T-helper 2 cell treated with Interferon-gamma antibody and Interleukin-4, amounts not matched to agents 5 μg/mL and 100 μg/mL, for 36 hours (primary cell): Measurements from ENCODE around the gene PRMT3.
"Not testable (repeated sequence)": the region's sequence is repeated elsewhere in the genome, so short reads cannot be mapped to it uniquely, and the experiment has no call there.

ENCODE experiments used
- DNase-seq: peaks from one replicate; pipeline ENCODE4 v3.0.0; 2021; ENCODE audit warnings: low spot score
- H3K27ac Mint-ChIP-seq: one replicate; pipeline ENCODE4 v1.8.0; 2021; ENCODE audit warnings: mild to moderate bottlenecking, mixed read lengths
- H3K27me3 Mint-ChIP-seq: one replicate; pipeline ENCODE4 v1.8.0; 2021; ENCODE audit warnings: low read depth, mixed read lengths
- H3K36me3 Mint-ChIP-seq: one replicate; pipeline ENCODE4 v1.8.0; 2021; ENCODE audit warnings: low read depth, mixed read lengths
- H3K4me1 Mint-ChIP-seq: one replicate; pipeline ENCODE4 v1.8.0; 2021; ENCODE audit warnings: low read depth, mixed read lengths
- H3K4me3 Mint-ChIP-seq: one replicate; pipeline ENCODE4 v1.8.0; 2022; ENCODE audit warnings: mild to moderate bottlenecking, moderate library complexity, mixed read lengths
- H3K9me3 Mint-ChIP-seq: one replicate; pipeline ENCODE4 v1.8.0; 2021; ENCODE audit warnings: mixed read lengths

The PRMT3 gene

DNA sequence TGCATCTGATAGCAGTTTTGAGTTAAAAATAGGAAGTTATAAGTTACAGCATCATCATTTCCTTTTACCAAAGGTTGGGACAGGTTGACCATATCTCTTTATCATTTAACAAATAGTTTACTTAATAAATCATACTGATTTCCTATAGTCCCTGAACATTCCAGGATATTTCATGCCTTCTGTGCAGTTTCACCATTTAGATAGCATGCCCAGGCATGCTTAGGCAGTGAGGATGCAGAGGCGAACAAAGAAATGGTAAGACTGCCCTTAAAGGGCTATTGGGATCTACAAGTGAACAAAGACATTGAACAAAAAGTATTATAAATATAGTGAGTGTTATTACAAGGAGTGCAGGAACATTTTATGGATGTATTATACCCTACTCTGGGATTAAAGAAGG, 96.4 kb downstream of the PRMT3 start:
- no peak overlapping the region for H3K4me3 Mint-ChIP-seq
- peaks cover 22% of the 10 kb centered on the region for H3K36me3 Mint-ChIP-seq
- H3K27me3 Mint-ChIP-seq = no peaks in the 10 kb centered on the region

DNA sequence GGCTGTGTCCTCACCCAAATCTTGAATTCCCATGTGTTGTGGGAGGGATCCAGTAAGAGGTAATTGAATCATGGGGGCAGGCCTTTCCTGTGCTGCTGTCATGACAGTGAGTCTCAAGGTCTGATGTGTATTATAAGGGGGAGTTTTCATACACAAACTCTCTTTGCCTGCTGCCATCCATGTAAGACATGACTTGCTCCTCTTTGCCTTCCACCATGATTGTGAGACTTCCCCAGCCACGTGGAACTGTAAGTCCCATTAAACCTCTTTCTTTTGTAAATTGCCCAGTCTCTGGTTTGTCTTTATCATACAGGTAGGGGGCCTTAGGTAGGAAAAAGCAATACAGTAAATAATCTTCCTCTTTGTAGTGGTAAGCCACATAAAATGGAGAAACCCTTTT, 96.9 kb downstream of the PRMT3 start:
- not testable (repeated sequence) for H3K4me1 Mint-ChIP-seq, H3K9me3 Mint-ChIP-seq, H3K27me3 Mint-ChIP-seq, DNase-seq, H3K4me3 Mint-ChIP-seq
- Mint-ChIP-seq H3K36me3 (peaks cover 22% of the 10 kb centered on the region), H3K27ac (peak overlapping the region; percentile 44)

More for the DNA sequence above, 96.4 kb downstream of the PRMT3 start:
- H3K27ac Mint-ChIP-seq = no peak overlapping the region
- no peaks in the 10 kb centered on the region for H3K9me3 Mint-ChIP-seq
- no peaks in the 10 kb centered on the region for H3K4me1 Mint-ChIP-seq
- no peak for DNase-seq

DNA sequence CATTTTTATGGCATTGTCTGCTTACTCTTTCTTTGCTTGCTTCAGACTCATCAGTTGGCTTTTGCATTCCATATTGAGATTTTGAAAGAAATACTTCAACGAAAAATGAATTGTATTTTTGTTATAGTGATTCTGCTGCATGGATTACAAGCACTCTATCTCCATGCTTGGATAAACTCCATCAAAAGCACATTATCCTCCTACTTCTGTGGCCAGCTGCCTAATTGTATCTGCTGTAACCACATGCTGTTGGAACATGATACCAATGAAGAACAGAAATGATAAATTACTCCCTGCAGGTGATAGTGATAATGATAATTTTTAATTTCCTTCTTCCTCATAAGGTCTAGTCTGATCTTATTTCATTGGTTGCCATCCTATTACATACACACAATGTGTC, 100.8 kb downstream of the PRMT3 start:
- H3K9me3 Mint-ChIP-seq = no peaks in the 10 kb centered on the region
- no peak overlapping the region for H3K4me3 Mint-ChIP-seq
- no peak for DNase-seq
- H3K36me3 Mint-ChIP-seq = peaks cover 12% of the 10 kb centered on the region
- H3K4me1 Mint-ChIP-seq = no peaks in the 10 kb centered on the region
- H3K27me3 Mint-ChIP-seq = no peaks in the 10 kb centered on the region
- no peak overlapping the region for H3K27ac Mint-ChIP-seq

GRCh38 chr11:20489948-20490347, 102.4 kb downstream of the PRMT3 start:
- DNase-seq = no peak
- H3K9me3 Mint-ChIP-seq = no peaks in the 10 kb centered on the region
- no peaks in the 10 kb centered on the region for H3K4me1 Mint-ChIP-seq
- H3K36me3 Mint-ChIP-seq = peaks cover 3% of the 10 kb centered on the region
- no peak overlapping the region for H3K4me3 Mint-ChIP-seq
- no peaks in the 10 kb centered on the region for H3K27me3 Mint-ChIP-seq
- no peak overlapping the region for H3K27ac Mint-ChIP-seq

DNA sequence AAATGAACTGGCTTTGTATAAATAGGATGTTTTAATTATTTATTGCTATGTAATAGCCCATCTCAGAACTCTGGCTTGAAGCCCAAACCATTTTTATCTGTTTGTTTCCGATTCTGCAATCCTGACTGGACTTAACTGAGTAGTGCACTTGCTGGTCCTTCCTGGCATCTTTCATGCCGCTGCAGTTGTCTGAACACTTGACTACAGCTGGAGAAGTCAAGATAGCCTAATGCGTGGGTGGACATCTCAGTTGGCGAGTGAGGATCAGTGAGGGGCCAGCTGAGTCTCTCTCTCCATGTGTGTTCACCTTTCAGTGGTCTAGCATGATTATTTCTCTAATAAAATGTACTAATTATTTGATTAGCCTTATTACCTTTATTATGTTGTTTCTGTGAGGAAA, 105.8 kb downstream of the PRMT3 start:
- H3K27ac Mint-ChIP-seq = no peak overlapping the region
- DNase-seq = no peak
- no peaks in the 10 kb centered on the region for H3K27me3 Mint-ChIP-seq
- H3K9me3 Mint-ChIP-seq = no peaks in the 10 kb centered on the region
- H3K4me3 Mint-ChIP-seq = no peak overlapping the region
- H3K4me1 Mint-ChIP-seq = no peaks in the 10 kb centered on the region
- H3K36me3 Mint-ChIP-seq = peaks cover 8% of the 10 kb centered on the region

- H3K36me3 Mint-ChIP-seq = peaks cover 6% of the 10 kb centered on the region
- peaks cover 6% of the 10 kb centered on the region for H3K4me1 Mint-ChIP-seq
- no peak for DNase-seq
- H3K9me3 Mint-ChIP-seq = no peaks in the 10 kb centered on the region
- H3K27ac Mint-ChIP-seq = no peak overlapping the region
- no peak overlapping the region for H3K4me3 Mint-ChIP-seq
- no peaks in the 10 kb centered on the region for H3K27me3 Mint-ChIP-seq
These were observed 109.7 kb downstream of the PRMT3 start for GRCh38 chr11:20497124-20497792.

DNA sequence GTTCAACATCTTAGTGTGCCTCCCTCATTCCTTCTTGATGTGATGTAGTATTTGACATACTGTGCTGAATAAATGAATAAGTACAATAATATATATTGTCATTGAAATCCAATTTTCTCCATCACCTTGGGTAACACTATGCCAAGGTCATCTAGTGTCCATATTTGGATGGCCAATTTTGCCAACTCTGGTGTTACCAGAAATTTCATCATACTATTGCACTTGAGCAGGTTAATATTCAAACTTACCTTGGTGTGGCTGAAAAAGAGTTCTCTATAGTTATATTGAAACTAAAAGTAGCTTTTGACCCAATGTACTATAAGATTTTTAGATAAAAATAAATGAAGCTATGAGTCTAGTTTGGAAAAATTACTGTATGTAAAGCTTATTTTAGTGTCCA, 113.7 kb downstream of the PRMT3 start:
- H3K36me3 Mint-ChIP-seq = peaks cover 10% of the 10 kb centered on the region
- peaks cover 6% of the 10 kb centered on the region for H3K4me1 Mint-ChIP-seq
- no peaks in the 10 kb centered on the region for H3K9me3 Mint-ChIP-seq
- no peak overlapping the region for H3K4me3 Mint-ChIP-seq
- H3K27me3 Mint-ChIP-seq = no peaks in the 10 kb centered on the region
- no peak for DNase-seq
- no peak overlapping the region for H3K27ac Mint-ChIP-seq

DNA sequence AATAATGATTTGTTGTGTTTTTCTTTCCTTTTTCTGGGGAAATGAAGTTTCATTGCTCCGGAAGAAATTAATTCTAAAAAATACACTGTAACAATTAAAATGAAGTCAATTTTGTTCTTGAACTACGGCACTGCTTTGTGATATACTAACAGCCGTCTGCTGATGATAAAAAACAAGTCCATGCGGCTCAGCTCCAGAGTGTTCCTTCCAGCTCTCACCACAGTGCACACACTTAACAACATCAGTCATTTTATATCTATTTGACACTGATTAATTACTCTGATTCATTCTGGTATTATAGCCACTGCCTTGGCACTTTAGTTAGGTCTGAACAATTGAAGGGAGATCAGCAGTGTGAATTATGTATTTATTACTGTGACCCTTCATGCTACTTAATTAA, 114.5 kb downstream of the PRMT3 start:
- DNase-seq = no peak
- Mint-ChIP-seq H3K9me3 (no peaks in the 10 kb centered on the region), H3K27me3 (no peaks in the 10 kb centered on the region), H3K27ac (no peak overlapping the region), H3K4me3 (no peak overlapping the region), H3K36me3 (peaks cover 10% of the 10 kb centered on the region), H3K4me1 (peaks cover 6% of the 10 kb centered on the region)

DNA sequence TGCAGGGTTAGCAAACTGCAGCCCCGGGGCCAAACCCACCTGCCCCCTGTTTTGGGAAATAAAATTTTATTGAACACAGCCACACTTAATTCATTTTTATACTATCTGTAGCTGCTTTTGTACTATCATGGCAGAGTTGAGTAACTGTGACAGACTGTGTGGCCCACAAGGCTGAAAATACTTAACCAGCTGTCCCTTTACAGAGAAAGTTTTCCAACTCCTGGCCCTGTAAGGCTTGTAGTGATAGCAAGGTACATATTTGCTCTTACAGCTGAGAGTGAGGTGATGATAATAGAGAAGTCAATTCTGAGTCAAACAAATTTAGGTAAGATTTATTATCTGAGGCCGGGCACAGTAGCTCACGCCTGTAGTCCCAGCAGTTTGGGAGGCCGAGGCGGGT, 124.5 kb downstream of the PRMT3 start:
- Mint-ChIP-seq H3K27me3 (no peaks in the 10 kb centered on the region), H3K36me3 (peaks cover 8% of the 10 kb centered on the region), H3K4me1 (no peaks in the 10 kb centered on the region), H3K4me3 (no peak overlapping the region), H3K27ac (no peak overlapping the region), H3K9me3 (no peaks in the 10 kb centered on the region)
- DNase-seq = no peak

- Mint-ChIP-seq H3K27ac (no peak overlapping the region), H3K4me1 (no peaks in the 10 kb centered on the region), H3K9me3 (no peaks in the 10 kb centered on the region), H3K27me3 (no peaks in the 10 kb centered on the region), H3K4me3 (no peak overlapping the region), H3K36me3 (peaks cover 7% of the 10 kb centered on the region)
- DNase-seq = no peak
These were observed 125.4 kb downstream of the PRMT3 start for GRCh38 chr11:20512869-20513268.

- Mint-ChIP-seq H3K9me3 (no peaks in the 10 kb centered on the region), H3K4me3 (no peak overlapping the region), H3K36me3 (no peaks in the 10 kb centered on the region), H3K4me1 (no peaks in the 10 kb centered on the region), H3K27me3 (peaks cover 6% of the 10 kb centered on the region), H3K27ac (no peak overlapping the region)
- no peak for DNase-seq
These were observed 130.9 kb downstream of the PRMT3 start for GRCh38 chr11:20518323-20518834.

- Mint-ChIP-seq H3K27me3 (peaks cover 6% of the 10 kb centered on the region), H3K36me3 (no peaks in the 10 kb centered on the region), H3K27ac (no peak overlapping the region), H3K4me1 (no peaks in the 10 kb centered on the region), H3K4me3 (no peak overlapping the region), H3K9me3 (no peaks in the 10 kb centered on the region)
- DNase-seq = no peak
These were observed 135.0 kb downstream of the PRMT3 start for GRCh38 chr11:20522536-20522935.

DNA sequence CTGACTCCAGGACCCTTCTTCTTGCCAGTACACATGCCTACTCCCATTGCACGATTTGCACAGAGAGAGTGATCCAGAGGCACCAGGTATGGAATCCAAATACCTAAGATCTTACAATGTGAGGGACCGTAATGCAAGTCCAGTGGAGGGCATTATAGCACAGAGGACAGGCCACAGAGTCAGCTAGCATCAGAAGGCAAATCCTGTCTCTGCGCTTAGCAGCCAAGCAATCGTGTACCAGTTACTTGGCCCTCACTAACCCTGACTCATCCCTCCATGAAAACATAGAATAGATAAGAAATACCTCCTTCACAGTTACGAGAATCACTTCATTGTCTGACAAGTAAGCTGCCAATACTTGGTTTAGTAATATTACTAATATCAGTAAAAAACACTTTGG, 142.2 kb downstream of the PRMT3 start:
- Mint-ChIP-seq H3K4me3 (no peak overlapping the region), H3K4me1 (no peaks in the 10 kb centered on the region), H3K27me3 (peaks cover 2% of the 10 kb centered on the region), H3K9me3 (no peaks in the 10 kb centered on the region), H3K27ac (no peak overlapping the region), H3K36me3 (no peaks in the 10 kb centered on the region)
- DNase-seq = no peak

DNA sequence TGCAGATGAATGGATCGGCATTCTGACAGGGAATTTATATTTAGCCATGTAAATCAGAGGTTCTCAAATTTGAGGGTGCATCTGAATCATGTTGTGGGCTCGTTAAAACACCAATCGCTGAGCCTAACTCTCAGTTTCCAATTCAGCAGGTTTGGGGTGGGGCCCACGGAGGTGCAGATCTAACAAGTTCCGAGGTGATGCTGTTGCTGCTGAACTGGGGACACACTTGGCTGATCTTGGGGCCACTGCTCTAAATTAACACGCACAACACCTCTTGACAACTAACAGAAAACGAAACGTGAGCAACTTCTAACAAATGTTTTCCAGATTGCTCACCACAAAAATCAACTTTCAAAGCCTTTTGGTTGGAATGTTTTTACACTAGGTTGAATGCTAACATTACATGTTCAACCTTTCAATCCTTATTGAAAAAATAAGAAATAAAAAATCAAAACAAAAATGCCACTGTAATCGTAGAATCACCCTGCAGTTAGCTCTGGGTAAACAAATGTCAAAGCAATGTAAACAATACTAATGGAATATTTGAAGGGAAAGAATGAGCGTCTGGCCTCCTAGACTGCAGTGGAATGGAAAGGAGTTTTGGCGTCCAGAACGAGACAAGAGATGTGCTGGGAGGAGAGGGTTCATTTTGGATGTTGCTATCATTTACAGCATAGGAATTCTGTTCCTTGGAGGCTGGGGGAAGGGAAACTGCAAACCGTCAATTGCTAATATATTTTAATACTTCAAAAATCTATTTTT, 143.6 kb downstream of the PRMT3 start:
- H3K9me3 Mint-ChIP-seq = no peaks in the 10 kb centered on the region
- no peak overlapping the region for H3K27ac Mint-ChIP-seq
- H3K4me1 Mint-ChIP-seq = no peaks in the 10 kb centered on the region
- H3K36me3 Mint-ChIP-seq = no peaks in the 10 kb centered on the region
- no peak for DNase-seq
- peaks cover 2% of the 10 kb centered on the region for H3K27me3 Mint-ChIP-seq
- no peak overlapping the region for H3K4me3 Mint-ChIP-seq
